H54 (cell line): Measurements from ENCODE around the gene MAPT.

Experiments used
- DNase-seq: peaks from one replicate; pipeline ENCODE4 v3.0.0; 2011; ENCODE audit warnings: low spot score, mixed read lengths; ENCODE audit not compliant: insufficient read length
- FAIRE-seq: peaks from 3 replicates; lab custom pipeline; 2011; peaks lifted over from hg19 to GRCh38; lab: Jason Lieb, UNC
- POLR2A ChIP-seq: IDR thresholded peaks from 2 replicates; pipeline ENCODE4 v1.6.1; 2011; ENCODE audit warnings: low read depth, mild to moderate bottlenecking, low read length

Gene MAPT

GRCh38 chr17:45991341-45991740, 97.0 kb downstream of the MAPT start:
- DNase-seq (no peak), FAIRE-seq (no peak)
- TF ChIP-seq POLR2A, result no peak

GRCh38 chr17:45992175-45992574, 97.8 kb downstream of the MAPT start:
- FAIRE-seq (no peak), DNase-seq (no peak)
- TF ChIP-seq POLR2A, result no peak

GRCh38 chr17:45992904-45993303, 98.5 kb downstream of the MAPT start:
- DNase-seq, result no peak
- no peak for FAIRE-seq

DNA sequence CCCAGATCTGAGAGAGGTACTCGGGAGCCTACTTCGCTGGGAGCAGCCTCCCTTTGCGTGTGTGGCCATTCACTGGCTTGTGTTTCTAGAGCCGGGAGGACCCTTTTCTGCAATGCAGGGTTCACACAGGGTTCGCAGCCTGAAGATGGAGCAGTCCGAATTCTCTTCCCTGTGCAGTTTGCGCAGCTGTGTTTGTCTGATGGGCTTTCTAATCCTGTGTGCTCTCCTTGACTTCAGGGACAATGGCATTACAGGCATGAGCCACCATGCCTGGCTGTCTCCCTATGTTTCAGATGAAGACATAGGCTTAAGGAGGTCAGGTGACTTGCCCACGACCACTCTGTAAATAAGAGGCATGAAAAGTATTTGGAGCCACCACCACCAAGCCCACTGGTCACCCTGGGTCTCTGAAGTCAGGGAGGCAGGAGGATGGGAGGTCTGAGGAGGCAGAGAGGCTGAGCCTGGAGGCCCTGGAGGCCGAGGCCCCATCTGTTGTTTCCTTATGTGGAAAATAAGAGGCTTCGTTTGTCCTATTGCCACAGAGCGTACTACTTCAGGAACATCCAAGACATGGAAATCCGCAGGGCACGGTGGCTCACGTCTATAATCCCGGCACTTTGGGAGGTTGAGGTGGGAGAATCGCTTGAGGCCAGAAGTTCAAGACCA, 99.7 kb downstream of the MAPT start:
- no peak for FAIRE-seq
- no peak for TF ChIP-seq POLR2A
- no peak for DNase-seq

More at GRCh38 chr17:45992904-45993303, 98.5 kb downstream of the MAPT start:
- no peak for TF ChIP-seq POLR2A

GRCh38 chr17:45994987-45995386, 100.6 kb downstream of the MAPT start:
- no peak for TF ChIP-seq POLR2A
- DNase-seq (no peak), FAIRE-seq (no peak)

DNA sequence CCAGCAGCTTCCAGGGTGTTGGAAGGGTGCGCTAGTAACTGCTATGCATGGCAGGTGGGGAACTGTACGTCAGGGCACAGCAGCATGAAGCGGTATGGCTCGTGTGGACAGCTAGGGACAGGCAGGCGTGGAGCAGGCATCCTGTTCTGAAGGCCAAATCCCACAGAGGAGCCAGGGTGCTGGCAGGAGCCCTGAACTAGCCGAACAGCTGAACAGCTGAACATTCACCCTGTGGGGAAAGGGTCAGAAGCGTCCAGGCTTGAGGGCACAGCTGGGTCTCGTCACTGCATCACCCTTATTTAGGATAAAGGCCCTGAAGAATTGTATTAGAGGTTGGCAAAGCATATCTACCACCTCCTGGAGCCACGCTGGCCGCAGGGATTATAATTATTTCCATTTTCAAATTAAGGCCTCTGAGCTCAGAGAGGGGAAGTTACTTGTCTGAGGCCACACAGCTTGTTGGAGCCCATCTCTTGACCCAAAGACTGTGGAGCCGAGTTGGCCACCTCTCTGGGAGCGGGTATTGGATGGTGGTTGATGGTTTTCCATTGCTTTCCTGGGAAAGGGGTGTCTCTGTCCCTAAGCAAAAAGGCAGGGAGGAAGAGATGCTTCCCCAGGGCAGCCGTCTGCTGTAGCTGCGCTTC, 101.4 kb downstream of the MAPT start:
- DNase-seq (no peak), FAIRE-seq (no peak)
- TF ChIP-seq POLR2A, result no peak

GRCh38 chr17:45996282-45996937, 102.1 kb downstream of the MAPT start:
- TF ChIP-seq POLR2A, result no peak
- FAIRE-seq (no peak), DNase-seq (no peak)

DNA sequence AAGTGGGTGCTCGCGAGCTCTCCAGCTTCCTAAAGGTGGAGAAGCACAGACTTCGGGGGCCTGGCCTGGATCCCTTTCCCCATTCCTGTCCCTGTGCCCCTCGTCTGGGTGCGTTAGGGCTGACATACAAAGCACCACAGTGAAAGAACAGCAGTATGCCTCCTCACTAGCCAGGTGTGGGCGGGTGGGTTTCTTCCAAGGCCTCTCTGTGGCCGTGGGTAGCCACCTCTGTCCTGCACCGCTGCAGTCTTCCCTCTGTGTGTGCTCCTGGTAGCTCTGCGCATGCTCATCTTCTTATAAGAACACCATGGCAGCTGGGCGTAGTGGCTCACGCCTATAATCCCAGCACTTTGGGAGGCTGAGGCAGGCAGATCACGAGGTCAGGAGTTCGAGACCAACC, 102.8 kb downstream of the MAPT start:
- DNase-seq, result no peak
- TF ChIP-seq POLR2A, result no peak
- no peak for FAIRE-seq

- FAIRE-seq (no peak), DNase-seq (no peak)
- TF ChIP-seq POLR2A, result no peak
Observed at GRCh38 chr17:45997624-45998023, 103.3 kb downstream of the MAPT start.

- no peak for TF ChIP-seq POLR2A
- FAIRE-seq (no peak), DNase-seq (no peak)
Observed at GRCh38 chr17:45998987-45999899, 104.9 kb downstream of the MAPT start, which contains the start of gene STH. STH (plus strand) TSS chr17:45999250; CDS start chr17:45999280, 30 bp downstream.

GRCh38 chr17:45999900-46000290, 105.5 kb downstream of the MAPT start:
- no peak for TF ChIP-seq POLR2A
- FAIRE-seq, result no peak
- DNase-seq, result no peak

- FAIRE-seq (no peak), DNase-seq (no peak)
- TF ChIP-seq POLR2A, result no peak
Observed at GRCh38 chr17:46000292-46000691, 105.9 kb downstream of the MAPT start.

GRCh38 chr17:46000757-46001156, 106.4 kb downstream of the MAPT start:
- no peak for TF ChIP-seq POLR2A
- FAIRE-seq (no peak), DNase-seq (no peak)
